SK-N-MC (cell line): ENCODE measurements around the gene ZCCHC14.

Experiments
- EZH2 ChIP-seq: fragments of 200-600 bp; sonication (generic); IDR thresholded peaks from one replicate; pipeline ENCODE4 v1.6.1; 2017; ENCODE audit warnings: antibody characterized with exemption
- POLR2AphosphoS5 ChIP-seq: IDR thresholded peaks from 2 replicates; pipeline ENCODE4 v1.6.1; 2012; ENCODE audit warnings: mild to moderate bottlenecking, low read depth, low read length, borderline replicate concordance

GRCh38 chr16:87457061-87457611 lies 35.7 kb downstream of the ZCCHC14 start:
- TF ChIP-seq EZH2 (no peak), POLR2AphosphoS5 (no peak)
